Activated CD8-positive, alpha-beta memory T cell treated with anti-CD3 and anti-CD28 coated beads, Interleukin-2, amount 50 U/mL, for 1 hour (primary cell): ENCODE data around the gene KLK13.

Experiments used
- DNase-seq: peaks from one replicate; pipeline ENCODE4 v3.0.0-alpha.2; 2020; ENCODE audit errors: extremely low read depth

KLK13 gene

GRCh38 chr19:51064534-51065220 is at the start of gene KLK13:
KLK13 (minus strand) TSS chr19:51065092; CDS start chr19:51065067, 25 bp downstream.
- DNase-seq: no peak

- no peak for DNase-seq
Observed at GRCh38 chr19:51114087-51114729, 49.3 kb upstream of the KLK13 start.

GRCh38 chr19:51111606-51112005 is 46.7 kb upstream of the KLK13 start:
- DNase-seq: no peak

GRCh38 chr19:51110666-51110971 is 45.7 kb upstream of the KLK13 start:
- no peak for DNase-seq

GRCh38 chr19:51108805-51109146 is 43.9 kb upstream of the KLK13 start:
- DNase-seq: no peak

- peak; percentile 93 for DNase-seq
Observed at GRCh38 chr19:51108066-51108804, 43.3 kb upstream of the KLK13 start, which contains the start of gene CTU1. CTU1 (minus strand) TSS chr19:51108409; CDS start chr19:51104569, 3,840 bp downstream.

GRCh38 chr19:51107406-51108065 is 42.6 kb upstream of the KLK13 start:
- DNase-seq: no peak

- no peak for DNase-seq
Observed at GRCh38 chr19:51103926-51104341, 39.0 kb upstream of the KLK13 start.

- no peak for DNase-seq
Observed at GRCh38 chr19:51102991-51103390, 38.1 kb upstream of the KLK13 start.

GRCh38 chr19:51101171-51101865 is 36.4 kb upstream of the KLK13 start:
- no peak for DNase-seq

GRCh38 chr19:51100601-51101000 is 35.7 kb upstream of the KLK13 start:
- no peak for DNase-seq

- no peak for DNase-seq
Observed at GRCh38 chr19:51099047-51099382, 34.1 kb upstream of the KLK13 start.

GRCh38 chr19:51098365-51099046 is 33.6 kb upstream of the KLK13 start:
- DNase-seq: no peak

GRCh38 chr19:51097796-51098195 is 32.9 kb upstream of the KLK13 start:
- DNase-seq: no peak

GRCh38 chr19:51097166-51097738 is 32.4 kb upstream of the KLK13 start:
- peak; percentile 54 for DNase-seq

- DNase-seq: no peak
Observed at GRCh38 chr19:51096473-51097165, 31.7 kb upstream of the KLK13 start.

GRCh38 chr19:51094696-51095279 is 29.9 kb upstream of the KLK13 start:
- no peak for DNase-seq

- no peak for DNase-seq
Observed at GRCh38 chr19:51093510-51094345, 28.8 kb upstream of the KLK13 start.

GRCh38 chr19:51093101-51093500 is 28.2 kb upstream of the KLK13 start:
- no peak for DNase-seq
